Kidney epithelial cell (primary cell): ENCODE measurements around the gene TOE1. TPM values are rescaled to one million over a fixed set of nuclear protein-coding genes. Genes with fewer than 3 reads are reported as not detected.

Experiments
- DNase-seq: peaks from one replicate; pipeline ENCODE4 v3.0.0-alpha.2; 2010; ENCODE audit warnings: low read depth
- H3K27me3 ChIP-seq: 2 replicates; pipeline ENCODE4 v1.6.0; 2011; ENCODE audit warnings: low read length; ENCODE audit not compliant: control insufficient read depth, insufficient read depth
- H3K36me3 ChIP-seq: 2 replicates; pipeline ENCODE4 v1.5.1; 2011; ENCODE audit warnings: low read length; ENCODE audit not compliant: control insufficient read depth, insufficient read depth
- H3K4me3 ChIP-seq: 2 replicates; pipeline ENCODE4 v1.5.1; 2011; ENCODE audit warnings: low read depth, mild to moderate bottlenecking, control low read depth, low read length
- CTCF ChIP-seq: IDR thresholded peaks from 2 replicates; pipeline ENCODE4 v1.5.1; 2011; ENCODE audit warnings: mild to moderate bottlenecking, moderate library complexity, low read length, control low read depth, inconsistent platforms; ENCODE audit not compliant: insufficient read depth, poor library complexity, severe bottlenecking
- total RNA-seq: library from RNA; depleted of rRNA; stranded (reverse); fragments of >200 nt; gene quantifications from 2 replicates; pipeline ENCODE4 v1.2.3, GENCODE V29; 2015

TOE1 gene
- total RNA-seq, 1 donor from 2014 or later, result 14.8 TPM

GRCh38 chr1:45348020-45348419 lies 8.1 kb downstream of the TOE1 start:
- no peak for TF ChIP-seq CTCF
- DNase-seq, result no peak
- no peaks in the 10 kb centered on the region for H3K27me3 ChIP-seq
- no peak overlapping the region for H3K4me3 ChIP-seq
- H3K36me3 ChIP-seq, result no peaks in the 10 kb centered on the region

- no peak overlapping the region for H3K4me3 ChIP-seq
- TF ChIP-seq CTCF, result no peak
- no peak for DNase-seq
Measured at GRCh38 chr1:45348609-45348965, 8.6 kb downstream of the TOE1 start.

GRCh38 chr1:45348966-45349677 lies 9.2 kb downstream of the TOE1 start:
- TF ChIP-seq CTCF, result no peak
- DNase-seq, result no peak
- H3K36me3 ChIP-seq, result no peaks in the 10 kb centered on the region
- H3K4me3 ChIP-seq, result no peak overlapping the region
- H3K27me3 ChIP-seq, result no peaks in the 10 kb centered on the region

More at GRCh38 chr1:45348609-45348965, 8.6 kb downstream of the TOE1 start:
- Histone ChIP-seq H3K36me3 (no peaks in the 10 kb centered on the region), H3K27me3 (no peaks in the 10 kb centered on the region)

GRCh38 chr1:45351508-45351907 lies 11.5 kb downstream of the TOE1 start:
- no peak for DNase-seq
- no peaks in the 10 kb centered on the region for H3K27me3 ChIP-seq
- no peak overlapping the region for H3K4me3 ChIP-seq
- TF ChIP-seq CTCF, result no peak
- no peaks in the 10 kb centered on the region for H3K36me3 ChIP-seq

GRCh38 chr1:45353685-45354084 lies 13.7 kb downstream of the TOE1 start:
- TF ChIP-seq CTCF, result no peak
- H3K4me3 ChIP-seq, result no peak overlapping the region

GRCh38 chr1:45354838-45355237 lies 14.9 kb downstream of the TOE1 start:
- no peak overlapping the region for H3K4me3 ChIP-seq
- no peaks in the 10 kb centered on the region for H3K27me3 ChIP-seq
- no peak for TF ChIP-seq CTCF

More at GRCh38 chr1:45353685-45354084, 13.7 kb downstream of the TOE1 start:
- Histone ChIP-seq H3K36me3 (no peaks in the 10 kb centered on the region), H3K27me3 (no peaks in the 10 kb centered on the region)
- no peak for DNase-seq

More at GRCh38 chr1:45354838-45355237, 14.9 kb downstream of the TOE1 start:
- no peaks in the 10 kb centered on the region for H3K36me3 ChIP-seq
- no peak for DNase-seq
